ENCODE results near the gene ODAD3.

ODAD3 gene

GRCh38 chr19:11377237-11377636 lies 57.7 kb downstream of the ODAD3 start:
- peak overlapping the region; percentile 84 to 93 for H3K4me3 ChIP-seq (ENCODE audit: low read depth in 1 of 2, low read length in 1 of 2)
- no peaks in the 10 kb centered on the region for H3K27me3 ChIP-seq
- no peaks in the 10 kb centered on the region for H3K9me3 ChIP-seq
- peak overlapping the region; percentile 95 for H3K27ac ChIP-seq
- H3K36me3 ChIP-seq = peaks cover 15% of the 10 kb centered on the region
- H3K4me1 ChIP-seq (ENCODE audit: control insufficient read depth in 1 of 2, insufficient read depth in 1 of 2, low read depth in 1 of 2, low read length in 1 of 2) = peaks cover 76 to 82% of the 10 kb centered on the region in 2 experiments
- no peak for TF ChIP-seq CTCF (IDR thresholded peaks at IDR 0.05)

GRCh38 chr19:11375143-11375948 lies 59.6 kb downstream of the ODAD3 start:
- Histone ChIP-seq H3K9me3 (no peaks in the 10 kb centered on the region), H3K4me1 (ENCODE audit: control insufficient read depth in 1 of 2, insufficient read depth in 1 of 2, low read depth in 1 of 2, low read length in 1 of 2) (peaks cover 58 to 67% of the 10 kb centered on the region in 2 experiments), H3K27me3 (no peaks in the 10 kb centered on the region), H3K36me3 (peaks cover 15% of the 10 kb centered on the region), H3K27ac (peak overlapping the region; percentile 95), H3K4me3 (ENCODE audit: low read depth in 1 of 2, low read length in 1 of 2) (peak overlapping the region; percentile 84 to 93)
- TF ChIP-seq CTCF (IDR thresholded peaks at IDR 0.05) = no peak

- H3K36me3 ChIP-seq = peaks cover 15% of the 10 kb centered on the region
- H3K9me3 ChIP-seq = no peaks in the 10 kb centered on the region
- TF ChIP-seq CTCF (IDR thresholded peaks at IDR 0.05) = no peak
- no peaks in the 10 kb centered on the region for H3K27me3 ChIP-seq
- peaks cover 51 to 59% of the 10 kb centered on the region in 2 experiments for H3K4me1 ChIP-seq (ENCODE audit: control insufficient read depth in 1 of 2, insufficient read depth in 1 of 2, low read depth in 1 of 2, low read length in 1 of 2)
- H3K4me3 ChIP-seq (ENCODE audit: low read depth in 1 of 2, low read length in 1 of 2) = peak within 1 kb of the TSS; percentile 84 to 93
- peak within 1 kb of the TSS; percentile 95 for H3K27ac ChIP-seq
These were observed 60.3 kb downstream of the ODAD3 start, which contains the start of gene SWSAP1 for GRCh38 chr19:11374433-11375142. Gene SWSAP1, plus strand, starts transcription at chr19:11374666. Its CDS starts 15 bp downstream, at chr19:11374681.

- Histone ChIP-seq H3K27ac (peak overlapping the region; percentile 95), H3K4me3 (ENCODE audit: low read depth in 1 of 2, low read length in 1 of 2) (peak overlapping the region; percentile 84 to 93), H3K9me3 (no peaks in the 10 kb centered on the region), H3K4me1 (ENCODE audit: control insufficient read depth in 1 of 2, insufficient read depth in 1 of 2, low read depth in 1 of 2, low read length in 1 of 2) (peaks cover 50 to 53% of the 10 kb centered on the region in 2 experiments), H3K27me3 (no peaks in the 10 kb centered on the region), H3K36me3 (peaks cover 15% of the 10 kb centered on the region)
- TF ChIP-seq CTCF (IDR thresholded peaks at IDR 0.05) = no peak
These were observed 61.0 kb downstream of the ODAD3 start for GRCh38 chr19:11373885-11374432.

- Histone ChIP-seq H3K4me1 (ENCODE audit: control insufficient read depth in 1 of 2, insufficient read depth in 1 of 2, low read depth in 1 of 2, low read length in 1 of 2) (peaks cover 45 to 48% of the 10 kb centered on the region in 2 experiments), H3K36me3 (peaks cover 10% of the 10 kb centered on the region), H3K27ac (peak overlapping the region; percentile 95), H3K27me3 (no peaks in the 10 kb centered on the region), H3K4me3 (ENCODE audit: low read depth in 1 of 2, low read length in 1 of 2) (peak overlapping the region in 1 of 2 experiments; percentile 84), H3K9me3 (no peaks in the 10 kb centered on the region)
- TF ChIP-seq CTCF (IDR thresholded peaks at IDR 0.05) = no peak
These were observed 61.6 kb downstream of the ODAD3 start for GRCh38 chr19:11373166-11373884.
